GM12864 (cell line): ENCODE data around the gene KCTD13.

Source experiments
- DNase-seq: peaks from one replicate; pipeline ENCODE4 v3.0.0-alpha.2; 2011; ENCODE audit warnings: low read depth
- H3K4me3 ChIP-seq: 2 replicates; pipeline ENCODE4 v1.5.1; 2011; ENCODE audit warnings: mild to moderate bottlenecking, low read depth, low read length, control low read depth
- TF ChIP-seq, protein P1 (sequence below): IDR thresholded peaks from 2 replicates; pipeline ENCODE4 v1.5.1; 2011; ENCODE audit warnings: low read depth, mild to moderate bottlenecking, moderate library complexity, low read length, control low read depth, inconsistent platforms; ENCODE audit errors: missing control alignments

The KCTD13 gene, protein sequence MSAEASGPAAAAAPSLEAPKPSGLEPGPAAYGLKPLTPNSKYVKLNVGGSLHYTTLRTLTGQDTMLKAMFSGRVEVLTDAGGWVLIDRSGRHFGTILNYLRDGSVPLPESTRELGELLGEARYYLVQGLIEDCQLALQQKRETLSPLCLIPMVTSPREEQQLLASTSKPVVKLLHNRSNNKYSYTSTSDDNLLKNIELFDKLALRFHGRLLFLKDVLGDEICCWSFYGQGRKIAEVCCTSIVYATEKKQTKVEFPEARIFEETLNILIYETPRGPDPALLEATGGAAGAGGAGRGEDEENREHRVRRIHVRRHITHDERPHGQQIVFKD

DNA sequence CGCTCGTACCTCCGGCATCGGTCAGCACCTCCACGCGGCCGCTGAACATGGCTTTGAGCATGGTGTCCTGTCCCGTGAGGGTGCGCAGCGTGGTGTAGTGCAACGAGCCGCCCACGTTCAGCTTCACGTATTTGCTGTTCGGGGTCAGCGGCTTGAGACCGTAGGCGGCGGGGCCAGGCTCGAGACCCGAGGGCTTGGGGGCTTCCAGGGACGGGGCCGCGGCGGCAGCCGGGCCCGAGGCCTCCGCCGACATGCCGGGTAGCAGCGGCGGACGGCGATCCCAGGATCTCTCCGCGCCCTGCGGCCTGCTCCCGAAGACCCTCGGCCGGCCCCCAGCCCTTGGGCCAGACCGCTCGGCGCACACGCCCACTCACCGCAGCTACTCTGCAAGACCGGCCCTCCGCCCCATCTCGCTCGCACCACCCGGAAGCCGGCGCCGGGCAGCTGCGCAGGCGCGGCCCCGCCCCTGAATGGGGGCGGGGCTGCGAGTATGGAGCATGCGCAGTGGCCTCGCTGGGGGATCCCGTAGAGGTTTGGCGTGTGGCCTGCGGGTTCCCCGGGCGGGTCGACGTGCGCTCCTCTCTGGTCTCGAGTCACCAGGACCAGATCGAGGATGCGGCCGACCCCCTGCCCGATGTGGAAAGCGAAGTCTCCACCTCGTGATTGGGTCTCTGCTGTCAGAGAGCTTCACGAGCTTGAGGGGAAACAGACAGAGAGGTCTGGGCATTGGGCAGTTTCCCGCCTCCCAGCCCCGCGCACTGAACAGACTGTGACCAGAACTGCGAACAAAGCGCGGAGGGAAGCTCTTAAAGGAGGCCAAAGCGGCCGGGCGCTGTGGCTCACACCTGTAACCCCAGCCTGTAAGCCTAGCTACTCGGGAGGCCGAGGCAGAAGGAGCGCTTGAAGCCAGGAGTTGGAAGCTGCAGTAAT lies at the start of gene KCTD13:
KCTD13 (minus strand) TSS at position 446 of the 930 bp plus-strand sequence; CDS start at position 253, 193 bp downstream.
- TF ChIP-seq, protein P1, sequence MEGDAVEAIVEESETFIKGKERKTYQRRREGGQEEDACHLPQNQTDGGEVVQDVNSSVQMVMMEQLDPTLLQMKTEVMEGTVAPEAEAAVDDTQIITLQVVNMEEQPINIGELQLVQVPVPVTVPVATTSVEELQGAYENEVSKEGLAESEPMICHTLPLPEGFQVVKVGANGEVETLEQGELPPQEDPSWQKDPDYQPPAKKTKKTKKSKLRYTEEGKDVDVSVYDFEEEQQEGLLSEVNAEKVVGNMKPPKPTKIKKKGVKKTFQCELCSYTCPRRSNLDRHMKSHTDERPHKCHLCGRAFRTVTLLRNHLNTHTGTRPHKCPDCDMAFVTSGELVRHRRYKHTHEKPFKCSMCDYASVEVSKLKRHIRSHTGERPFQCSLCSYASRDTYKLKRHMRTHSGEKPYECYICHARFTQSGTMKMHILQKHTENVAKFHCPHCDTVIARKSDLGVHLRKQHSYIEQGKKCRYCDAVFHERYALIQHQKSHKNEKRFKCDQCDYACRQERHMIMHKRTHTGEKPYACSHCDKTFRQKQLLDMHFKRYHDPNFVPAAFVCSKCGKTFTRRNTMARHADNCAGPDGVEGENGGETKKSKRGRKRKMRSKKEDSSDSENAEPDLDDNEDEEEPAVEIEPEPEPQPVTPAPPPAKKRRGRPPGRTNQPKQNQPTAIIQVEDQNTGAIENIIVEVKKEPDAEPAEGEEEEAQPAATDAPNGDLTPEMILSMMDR, result no peak
- H3K4me3 ChIP-seq, result peak within 1 kb of the TSS; percentile 88

DNA sequence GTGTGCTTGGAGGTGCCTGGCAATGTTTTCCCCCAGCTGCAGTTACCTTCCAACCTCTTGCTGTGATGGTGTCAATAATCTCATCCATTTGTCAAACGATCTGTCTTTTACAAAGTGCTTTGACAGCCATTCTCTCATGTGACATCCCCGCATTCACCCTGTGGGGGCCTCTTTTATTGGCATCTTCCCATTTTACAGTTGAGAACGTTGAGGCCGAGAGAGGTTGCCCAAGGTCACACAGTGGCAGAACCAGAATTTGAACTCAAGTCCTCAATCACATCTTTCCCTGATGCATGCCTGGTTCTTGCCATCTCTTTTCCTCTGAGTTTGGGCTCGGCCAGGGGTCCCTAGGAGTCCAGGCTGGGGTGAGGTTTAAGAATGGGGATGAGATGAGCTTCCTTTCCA lies 49.1 kb upstream of the KCTD13 start:
- no peak for DNase-seq
- peak overlapping the region; percentile 97 for H3K4me3 ChIP-seq

More for the DNA sequence above, at the start of gene KCTD13:
- peak; percentile 44 for DNase-seq

DNA sequence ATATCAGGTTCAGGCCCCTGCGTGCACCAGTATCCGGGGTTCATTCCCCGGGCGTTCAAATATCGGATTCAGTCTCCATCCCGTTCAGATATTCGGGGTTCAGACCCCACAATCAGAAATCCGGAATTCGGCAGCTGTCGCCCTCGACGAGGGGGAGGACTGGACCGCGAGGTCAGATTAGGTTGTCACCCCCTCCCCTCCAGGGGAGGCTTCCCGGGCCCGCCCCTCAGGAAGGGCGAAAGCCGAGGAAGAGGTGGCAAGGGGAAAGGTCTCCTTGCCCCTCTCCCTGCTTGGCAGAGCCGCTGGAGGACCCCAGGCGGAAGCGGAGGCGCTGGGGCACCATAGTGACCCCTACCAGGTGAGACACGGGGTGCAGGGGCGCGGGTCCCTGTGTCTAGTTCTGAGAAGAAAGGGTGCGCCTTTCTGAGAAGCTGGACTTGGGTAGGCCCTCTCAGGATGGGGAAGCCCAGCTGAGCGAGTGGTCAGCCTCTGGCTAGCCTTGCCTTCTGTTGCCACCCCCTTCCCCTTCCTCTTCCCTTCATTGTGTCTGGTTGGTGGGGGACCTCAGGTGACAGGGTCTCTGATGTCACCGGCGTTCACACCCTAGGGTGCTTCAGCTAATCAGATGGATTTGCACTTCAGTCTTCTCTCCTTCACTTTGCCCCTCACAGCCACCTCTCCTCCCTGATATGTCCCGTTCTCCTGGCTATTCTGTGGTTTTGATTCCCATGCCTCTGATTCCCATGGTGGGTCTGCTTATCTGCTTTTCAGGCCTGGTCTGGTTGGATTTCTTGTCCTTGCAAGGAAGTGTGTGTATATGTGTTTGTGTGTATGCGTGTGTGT lies 48.5 kb upstream of the KCTD13 start:
- DNase-seq, result no peak
- H3K4me3 ChIP-seq, result peak overlapping the region; percentile 97
- TF ChIP-seq, protein P1, result peak; percentile 8

More for the DNA sequence above, 49.1 kb upstream of the KCTD13 start:
- TF ChIP-seq, protein P1, result no peak

DNA sequence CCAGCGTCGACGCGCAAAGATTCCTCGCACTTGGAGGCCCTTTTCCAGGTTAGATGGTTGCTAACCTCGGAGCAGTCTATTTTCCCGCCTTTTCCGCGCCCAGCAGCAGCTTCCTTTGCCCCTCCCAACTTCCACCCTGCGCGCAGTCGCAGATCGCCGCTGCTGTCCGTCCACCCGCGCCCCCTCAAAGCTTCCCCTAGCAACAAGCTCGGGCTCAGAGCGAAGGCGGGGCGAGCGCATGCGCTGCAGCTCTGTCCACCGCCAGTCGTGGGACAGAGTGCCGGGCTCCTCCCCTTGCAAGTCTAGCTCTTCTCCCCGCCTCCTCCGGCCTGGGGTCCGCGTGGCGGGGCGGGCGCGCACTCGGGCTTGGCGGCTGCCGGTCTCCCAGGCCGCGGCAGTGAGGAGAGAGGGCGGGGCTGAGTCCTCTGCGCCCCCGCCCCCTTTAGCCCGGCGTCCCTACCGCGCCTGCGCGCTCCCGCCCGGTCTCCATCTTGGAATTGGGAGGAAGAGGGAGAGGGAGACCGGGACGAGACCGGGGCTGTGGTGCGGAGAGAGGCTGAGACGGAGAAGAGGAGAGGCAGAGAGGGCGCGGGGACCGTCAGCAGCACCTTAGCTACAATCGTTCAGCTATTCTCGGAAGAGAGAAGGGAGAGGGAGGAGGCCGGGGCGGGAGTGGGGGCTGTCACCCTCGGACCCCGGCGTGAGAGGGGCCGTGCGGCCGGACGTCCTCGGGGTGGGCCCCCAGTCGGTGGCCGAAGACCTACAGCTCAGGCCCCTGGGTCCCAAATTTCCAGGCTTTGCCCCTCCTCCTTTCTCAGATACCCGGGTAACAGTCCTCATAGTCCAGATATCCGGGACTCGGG lies 47.6 kb upstream of the KCTD13 start, which contains the start of gene TAOK2:
TAOK2 (plus strand) TSS at position 485 of the 863 bp plus-strand sequence. CDS start 3,905 bp downstream, outside the sequence.
- peak; percentile 95 for DNase-seq
- peak within 1 kb of the TSS; percentile 97 for H3K4me3 ChIP-seq
- TF ChIP-seq, protein P1, result no peak

DNA sequence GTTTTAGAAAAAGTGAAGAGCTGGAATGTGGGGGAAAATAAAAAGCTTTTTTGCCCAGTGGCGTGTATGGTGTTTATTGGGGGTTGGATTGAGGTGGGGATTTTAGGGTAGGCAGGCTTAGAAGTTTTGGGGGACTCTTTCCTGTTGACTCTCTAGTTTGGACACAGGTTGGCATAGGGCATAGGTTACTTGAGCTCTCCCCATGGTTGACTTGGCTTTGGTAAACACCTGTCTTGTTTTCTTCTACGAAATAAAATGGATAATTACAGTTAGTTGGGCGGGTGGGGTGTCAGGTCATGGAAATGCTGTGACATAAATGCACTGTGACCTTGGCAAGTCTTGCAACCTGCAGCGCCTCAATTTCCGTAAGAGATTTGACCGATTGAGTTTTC lies 47.0 kb upstream of the KCTD13 start:
- no peak overlapping the region for H3K4me3 ChIP-seq
- TF ChIP-seq, protein P1, result no peak
- no peak for DNase-seq

DNA sequence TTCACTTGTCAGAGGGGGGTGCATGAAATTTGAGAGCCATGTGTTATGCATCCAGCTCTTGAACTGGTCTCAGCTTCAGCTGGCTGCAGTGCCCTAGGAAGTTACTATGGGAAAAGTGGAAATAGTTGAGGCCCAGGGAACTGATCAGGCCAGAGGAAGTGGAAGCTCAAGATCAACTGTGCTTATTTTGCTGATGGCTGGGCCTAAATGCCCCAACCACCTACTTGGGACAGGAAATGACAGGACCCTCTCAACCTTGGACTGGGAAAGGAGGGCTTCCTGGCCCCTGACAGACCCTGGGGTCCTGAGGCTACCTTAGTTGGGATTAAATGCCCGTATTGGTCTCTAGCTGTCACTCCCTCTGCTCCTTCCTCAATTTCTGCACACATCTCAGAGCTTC lies 46.5 kb upstream of the KCTD13 start:
- TF ChIP-seq, protein P1, result no peak
- DNase-seq, result no peak
- no peak overlapping the region for H3K4me3 ChIP-seq
